Osteocyte (in vitro differentiated cells): ENCODE results near the gene SPCS1. TPM values are rescaled to one million over a fixed set of nuclear protein-coding genes. Genes with fewer than 3 reads are reported as not detected.

Experiments
- DNase-seq: peaks from one replicate; pipeline ENCODE4 v3.0.0; 2021; ENCODE audit warnings: mixed read lengths; ENCODE audit not compliant: unreplicated experiment; ENCODE audit errors: extremely low spot score
- H3K27ac Mint-ChIP-seq: one replicate; pipeline ENCODE4 v1.8.0; 2021; ENCODE audit warnings: mild to moderate bottlenecking, mixed read lengths; ENCODE audit not compliant: unreplicated experiment
- H3K27me3 Mint-ChIP-seq: one replicate; pipeline ENCODE4 v1.8.0; 2021; ENCODE audit warnings: mixed read lengths; ENCODE audit not compliant: unreplicated experiment
- H3K36me3 Mint-ChIP-seq: one replicate; pipeline ENCODE4 v1.8.0; 2021; ENCODE audit warnings: mixed read lengths; ENCODE audit not compliant: unreplicated experiment
- H3K4me1 Mint-ChIP-seq: one replicate; pipeline ENCODE4 v1.8.0; 2021; ENCODE audit warnings: mixed read lengths; ENCODE audit not compliant: unreplicated experiment
- H3K4me3 Mint-ChIP-seq: one replicate; pipeline ENCODE4 v1.8.0; 2021; ENCODE audit warnings: mild to moderate bottlenecking, moderate library complexity, mixed read lengths; ENCODE audit not compliant: unreplicated experiment
- H3K9me3 Mint-ChIP-seq: one replicate; pipeline ENCODE4 v1.8.0; 2021; ENCODE audit warnings: mixed read lengths; ENCODE audit not compliant: unreplicated experiment
- CTCF ChIP-seq: fragments of 200-600 bp; sonication (generic); IDR thresholded peaks from 2 replicates; pipeline ENCODE4 v1.5.0; 2021; ENCODE audit warnings: antibody characterized with exemption, mild to moderate bottlenecking, moderate library complexity
- total RNA-seq: library from RNA; stranded (reverse); gene quantifications from 2 replicates; pipeline ENCODE4 v1.2.1, GENCODE V29; 2021

SPCS1 gene
- total RNA-seq, 1 donor from 2014 or later, result 120 TPM

DNA sequence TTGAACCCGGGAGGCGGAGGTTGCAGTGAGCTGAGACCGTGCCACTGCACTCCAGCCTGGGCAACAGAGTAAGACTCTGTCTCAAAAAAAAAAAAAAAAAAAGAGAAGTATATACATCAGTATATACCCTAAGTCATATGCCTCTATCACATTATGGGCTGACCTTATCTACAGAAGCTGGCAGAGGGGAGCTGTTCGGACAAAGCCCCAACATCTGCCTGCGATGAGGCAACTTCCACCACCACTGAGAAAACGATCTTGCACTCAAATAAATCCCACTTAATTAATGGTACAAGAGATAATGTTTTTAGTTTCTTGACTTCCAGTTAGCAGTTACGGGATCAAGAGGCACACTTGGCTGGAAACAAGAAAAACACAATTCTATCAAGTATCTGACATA lies 2.6 kb upstream of the SPCS1 start:
- H3K27ac Mint-ChIP-seq, result peak overlapping the region; percentile 98

GRCh38 chr3:52704611-52705437 lies 1.1 kb upstream of the SPCS1 start:
- peaks cover 11% of the 10 kb centered on the region for H3K36me3 Mint-ChIP-seq
- DNase-seq, result no peak
- peak overlapping the region; percentile 98 for H3K4me3 Mint-ChIP-seq
- H3K27ac Mint-ChIP-seq, result peak overlapping the region; percentile 98
- no peaks in the 10 kb centered on the region for H3K27me3 Mint-ChIP-seq
- peaks cover 37% of the 10 kb centered on the region for H3K4me1 Mint-ChIP-seq
- no peak for TF ChIP-seq CTCF
- H3K9me3 Mint-ChIP-seq, result no peaks in the 10 kb centered on the region

More for the DNA sequence above, 2.6 kb upstream of the SPCS1 start:
- H3K9me3 Mint-ChIP-seq, result no peaks in the 10 kb centered on the region
- no peak for TF ChIP-seq CTCF
- H3K27me3 Mint-ChIP-seq, result no peaks in the 10 kb centered on the region
- no peak for DNase-seq
- H3K36me3 Mint-ChIP-seq, result peaks cover 10% of the 10 kb centered on the region
- H3K4me1 Mint-ChIP-seq, result peaks cover 37% of the 10 kb centered on the region
- peak overlapping the region; percentile 32 for H3K4me3 Mint-ChIP-seq

GRCh38 chr3:52705438-52705687 lies 543 bp upstream of the SPCS1 start:
- H3K4me3 Mint-ChIP-seq, result peak overlapping the region; percentile 98
- H3K4me1 Mint-ChIP-seq, result peaks cover 37% of the 10 kb centered on the region
- peak overlapping the region; percentile 98 for H3K27ac Mint-ChIP-seq
- DNase-seq, result no peak
- no peaks in the 10 kb centered on the region for H3K9me3 Mint-ChIP-seq
- no peak for TF ChIP-seq CTCF
- peaks cover 8% of the 10 kb centered on the region for H3K36me3 Mint-ChIP-seq
- H3K27me3 Mint-ChIP-seq, result no peaks in the 10 kb centered on the region

DNA sequence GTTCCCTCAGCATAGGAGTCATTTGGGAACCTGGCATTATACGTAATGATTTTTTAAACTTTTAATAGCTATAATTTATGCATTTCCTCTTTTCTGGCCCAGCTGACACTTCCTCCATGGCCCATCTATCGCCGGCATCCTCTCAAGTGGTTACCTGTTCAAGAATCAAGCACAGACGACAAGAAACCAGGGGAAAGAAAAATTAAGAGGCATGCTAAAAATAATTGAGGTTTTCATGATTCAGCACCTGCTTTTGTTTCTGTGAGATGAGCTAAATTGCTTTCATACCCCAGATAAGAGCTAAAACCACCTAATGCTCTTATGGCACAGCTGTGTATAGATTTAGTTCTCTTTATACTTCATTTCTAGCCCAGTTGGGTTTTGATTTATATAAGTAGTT lies 1.7 kb downstream of the SPCS1 start:
- H3K9me3 Mint-ChIP-seq, result no peaks in the 10 kb centered on the region
- DNase-seq, result no peak
- H3K27me3 Mint-ChIP-seq, result no peaks in the 10 kb centered on the region
- peak overlapping the region; percentile 27 for H3K27ac Mint-ChIP-seq
- H3K4me3 Mint-ChIP-seq, result peak overlapping the region; percentile 62
- no peak for TF ChIP-seq CTCF
- peaks cover 14% of the 10 kb centered on the region for H3K36me3 Mint-ChIP-seq
- peaks cover 32% of the 10 kb centered on the region for H3K4me1 Mint-ChIP-seq

DNA sequence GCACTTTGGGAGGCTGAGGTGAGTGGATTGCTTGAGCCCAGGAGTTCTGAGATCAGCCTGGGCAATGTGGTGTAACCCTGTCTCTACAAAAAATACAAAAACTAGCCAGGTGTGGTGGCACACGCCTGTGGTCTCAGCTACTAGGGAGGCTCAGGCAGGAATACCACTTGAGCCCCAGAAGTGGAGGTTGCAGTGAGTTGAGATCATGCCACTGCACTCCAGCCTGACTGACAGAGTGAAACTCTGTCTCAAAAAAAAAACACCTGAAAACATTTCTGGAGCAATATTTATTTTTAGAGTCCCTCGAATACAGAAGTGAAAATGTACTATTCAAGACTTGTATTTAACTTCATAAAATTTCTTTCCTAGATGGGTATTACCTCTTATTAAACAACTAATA lies 4.6 kb downstream of the SPCS1 start:
- no peak for DNase-seq
- Mint-ChIP-seq H3K36me3 (peaks cover 12% of the 10 kb centered on the region), H3K27me3 (no peaks in the 10 kb centered on the region), H3K4me1 (peaks cover 15% of the 10 kb centered on the region), H3K4me3 (no peak overlapping the region), H3K9me3 (no peaks in the 10 kb centered on the region), H3K27ac (no peak overlapping the region)
- no peak for TF ChIP-seq CTCF
